Measurements from ENCODE around the gene SNRPD3. TPM values are rescaled to one million over a fixed set of nuclear protein-coding genes. Genes with fewer than 3 reads are reported as not detected.
"Not testable (repeated sequence)": the region's sequence is repeated elsewhere in the genome, so short reads cannot be mapped to it uniquely, and the experiment has no call there.

The SNRPD3 gene
- total RNA-seq, 1 experiment from 2014 or later: 220 TPM

GRCh38 chr22:24594569-24595120 lies 38.8 kb downstream of the SNRPD3 start:
- intact Hi-C loops (cut with micrococcal nuclease; ENCODE audit: unreplicated experiment): no loop called here
- POLR2A ChIA-PET (ENCODE audit: low non-redundant PET): no interaction called here

GRCh38 chr22:24595228-24595627 lies 39.4 kb downstream of the SNRPD3 start:
- BruUV-seq (replicated peaks): no TSS peak

More at GRCh38 chr22:24594569-24595120, 38.8 kb downstream of the SNRPD3 start:
- Histone ChIP-seq H3K27me3 (replicated peaks; ENCODE audit: insufficient read depth, low read depth, low read length, poor library complexity) (no peaks in the 10 kb centered on the region), H3K4me1 (ENCODE audit: insufficient read depth, low read length, poor library complexity, severe bottlenecking) (no peaks in the 10 kb centered on the region), H3K27ac (ENCODE audit: low read depth, low read length, poor library complexity, severe bottlenecking) (no peak overlapping the region), H3K4me3 (ENCODE audit: low read depth, low read length, poor library complexity, severe bottlenecking) (no peak overlapping the region), H3K9me3 (ENCODE audit: low read depth, low read length, poor library complexity, severe bottlenecking) (no peaks in the 10 kb centered on the region), H3K36me3 (ENCODE audit: insufficient read depth, low read length, poor library complexity, severe bottlenecking) (no peaks in the 10 kb centered on the region)
- no peak for DNase-seq (ENCODE audit: low spot score)
- no peak for TF ChIP-seq CTCF (conservative IDR thresholded peaks at IDR 0.05; ENCODE audit: low read depth, low read length)
- TF ChIP-seq EZH2 (IDR thresholded peaks at IDR 0.05; ENCODE audit: borderline replicate concordance, low read depth, low read length, poor library complexity, severe bottlenecking): no peak
- BruUV-seq (replicated peaks): no TSS peak
- CTCF ChIA-PET: no interaction called here

GRCh38 chr22:24595863-24596262 lies 40.1 kb downstream of the SNRPD3 start:
- TF ChIP-seq EZH2 (IDR thresholded peaks at IDR 0.05; ENCODE audit: borderline replicate concordance, low read depth, low read length, poor library complexity, severe bottlenecking) (no peak), CTCF (conservative IDR thresholded peaks at IDR 0.05; ENCODE audit: low read depth, low read length) (no peak)
- BruUV-seq (replicated peaks): no TSS peak
- POLR2A ChIA-PET (ENCODE audit: low non-redundant PET): no interaction called here
- Histone ChIP-seq H3K9me3 (ENCODE audit: low read depth, low read length, poor library complexity, severe bottlenecking) (no peaks in the 10 kb centered on the region), H3K4me3 (ENCODE audit: low read depth, low read length, poor library complexity, severe bottlenecking) (no peak overlapping the region), H3K27ac (ENCODE audit: low read depth, low read length, poor library complexity, severe bottlenecking) (no peak overlapping the region), H3K36me3 (ENCODE audit: insufficient read depth, low read length, poor library complexity, severe bottlenecking) (no peaks in the 10 kb centered on the region), H3K4me1 (ENCODE audit: insufficient read depth, low read length, poor library complexity, severe bottlenecking) (no peaks in the 10 kb centered on the region), H3K27me3 (replicated peaks; ENCODE audit: insufficient read depth, low read depth, low read length, poor library complexity) (no peaks in the 10 kb centered on the region)
- CTCF ChIA-PET: no interaction called here
- intact Hi-C loops (cut with micrococcal nuclease; ENCODE audit: unreplicated experiment): no loop called here
- DNase-seq (ENCODE audit: low spot score): no peak

More at GRCh38 chr22:24595228-24595627, 39.4 kb downstream of the SNRPD3 start:
- ChIA-PET POLR2A (ENCODE audit: low non-redundant PET) (no interaction called here), CTCF (no interaction called here)
- no peak overlapping the region for H3K4me3 ChIP-seq (ENCODE audit: low read depth, low read length, poor library complexity, severe bottlenecking)
- no peak overlapping the region for H3K27ac ChIP-seq (ENCODE audit: low read depth, low read length, poor library complexity, severe bottlenecking)
- no peaks in the 10 kb centered on the region for H3K27me3 ChIP-seq (replicated peaks; ENCODE audit: insufficient read depth, low read depth, low read length, poor library complexity)
- DNase-seq (ENCODE audit: low spot score): no peak
- H3K9me3 ChIP-seq (ENCODE audit: low read depth, low read length, poor library complexity, severe bottlenecking): no peaks in the 10 kb centered on the region
- no peaks in the 10 kb centered on the region for H3K4me1 ChIP-seq (ENCODE audit: insufficient read depth, low read length, poor library complexity, severe bottlenecking)
- no peaks in the 10 kb centered on the region for H3K36me3 ChIP-seq (ENCODE audit: insufficient read depth, low read length, poor library complexity, severe bottlenecking)
- intact Hi-C loops (cut with micrococcal nuclease; ENCODE audit: unreplicated experiment): no loop called here
- TF ChIP-seq EZH2 (IDR thresholded peaks at IDR 0.05; ENCODE audit: borderline replicate concordance, low read depth, low read length, poor library complexity, severe bottlenecking): no peak
- no peak for TF ChIP-seq CTCF (conservative IDR thresholded peaks at IDR 0.05; ENCODE audit: low read depth, low read length)

GRCh38 chr22:24597076-24597475 lies 41.3 kb downstream of the SNRPD3 start:
- DNase-seq (ENCODE audit: low spot score); H3K4me1 ChIP-seq (ENCODE audit: insufficient read depth, low read length, poor library complexity, severe bottlenecking); H3K9me3 ChIP-seq (ENCODE audit: low read depth, low read length, poor library complexity, severe bottlenecking); intact Hi-C loops (cut with micrococcal nuclease; ENCODE audit: unreplicated experiment); CTCF ChIA-PET; H3K27ac ChIP-seq (ENCODE audit: low read depth, low read length, poor library complexity, severe bottlenecking); H3K4me3 ChIP-seq (ENCODE audit: low read depth, low read length, poor library complexity, severe bottlenecking); H3K27me3 ChIP-seq (replicated peaks; ENCODE audit: insufficient read depth, low read depth, low read length, poor library complexity); H3K36me3 ChIP-seq (ENCODE audit: insufficient read depth, low read length, poor library complexity, severe bottlenecking); BruUV-seq (replicated peaks): not testable (repeated sequence)
- POLR2A ChIA-PET (ENCODE audit: low non-redundant PET): interaction anchor here (0.6 kb wide), 1 partner anchor 173 kb away, joined by 3 read pairs; no protein-coding TSS in a partner anchor

Measured in A673 (cell line).